Epithelial cell of esophagus (primary cell): ENCODE results near the gene PATE4.

Experiments
- DNase-seq: peaks from one replicate; pipeline ENCODE4 v3.0.0; 2010; ENCODE audit warnings: low read depth
- H3K4me3 ChIP-seq: 2 replicates; pipeline ENCODE4 v1.5.1; 2011; ENCODE audit warnings: mild to moderate bottlenecking, low read length, control low read depth
- CTCF ChIP-seq: IDR thresholded peaks from 2 replicates; pipeline ENCODE4 v1.5.1; 2011; ENCODE audit warnings: low read depth, mild to moderate bottlenecking, low read length, control low read depth, inconsistent platforms; ENCODE audit not compliant: insufficient read depth; ENCODE audit errors: missing control alignments

Gene PATE4

GRCh38 chr11:125887373-125888324 is 54.5 kb downstream of the PATE4 start, which contains the start of gene HYLS1:
Gene HYLS1, plus strand, starts transcription at chr11:125887668. Its CDS starts 11,701 bp downstream, at chr11:125899369.
- peak; percentile 98 for DNase-seq
- TF ChIP-seq CTCF = peak; percentile 34
- H3K4me3 ChIP-seq = peak within 1 kb of the TSS; percentile 75
